Measurements from ENCODE around the gene TOP2B. TPM values are rescaled to one million over a fixed set of nuclear protein-coding genes. Genes with fewer than 3 reads are reported as not detected.
A peak's percentile ranks its signal among the peaks of the same experiment; 100 is the strongest.

The TOP2B gene
- total RNA-seq, 1 donor from 2014 or later, result 147 TPM

DNA sequence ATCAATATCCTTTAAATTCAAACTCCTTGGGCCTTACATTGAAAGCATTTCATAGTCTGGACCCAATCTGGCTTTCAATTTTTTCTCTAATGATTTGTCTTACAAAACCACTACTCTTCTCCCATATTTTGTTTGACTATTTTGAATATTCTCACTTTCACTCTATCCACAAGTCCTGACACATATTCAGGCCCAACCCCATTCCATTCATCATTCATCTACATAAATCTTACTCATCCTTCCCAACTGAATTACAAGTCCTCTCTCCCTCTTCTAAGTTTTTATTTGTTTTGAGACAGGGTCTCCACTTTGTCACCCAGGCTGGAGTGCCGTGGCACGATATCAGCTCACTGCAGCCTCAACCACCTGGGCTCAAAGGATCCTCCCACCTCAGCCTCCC, 43.6 kb downstream of the TOP2B start:
- Mint-ChIP-seq H3K4me3 (no peak overlapping the region), H3K27ac (peak overlapping the region; percentile 4), H3K36me3 (ENCODE audit: low read depth) (peaks cover 65% of the 10 kb centered on the region), H3K4me1 (peaks cover 4% of the 10 kb centered on the region), H3K27me3 (no peaks in the 10 kb centered on the region), H3K9me3 (no peaks in the 10 kb centered on the region)
- intact Hi-C loops (cut with micrococcal nuclease), result no loop called here
- no peak for DNase-seq

DNA sequence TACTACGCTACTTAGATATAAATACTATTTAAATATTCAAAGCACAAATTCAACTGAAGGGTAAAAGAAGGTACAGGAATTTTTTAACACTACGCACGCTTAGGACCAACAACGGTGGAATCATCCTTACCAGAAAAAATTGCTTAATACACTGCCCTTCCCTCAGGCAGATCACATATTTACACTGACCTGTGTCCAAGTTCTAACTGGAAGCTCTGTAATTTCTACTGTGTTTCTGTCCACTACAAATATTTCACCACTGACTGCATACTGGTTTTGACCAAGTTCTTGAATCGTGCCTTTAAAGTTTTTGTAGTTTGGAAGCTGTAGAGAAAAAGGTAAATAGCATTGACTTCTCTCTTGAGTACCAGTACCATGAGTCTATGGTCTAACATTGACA, 44.2 kb downstream of the TOP2B start:
- intact Hi-C loops (cut with micrococcal nuclease), result no loop called here
- peak overlapping the region; percentile 4 for H3K27ac Mint-ChIP-seq
- peaks cover 4% of the 10 kb centered on the region for H3K4me1 Mint-ChIP-seq
- H3K9me3 Mint-ChIP-seq, result no peaks in the 10 kb centered on the region
- H3K27me3 Mint-ChIP-seq, result no peaks in the 10 kb centered on the region
- no peak overlapping the region for H3K4me3 Mint-ChIP-seq
- H3K36me3 Mint-ChIP-seq (ENCODE audit: low read depth), result peaks cover 61% of the 10 kb centered on the region
- DNase-seq, result no peak

DNA sequence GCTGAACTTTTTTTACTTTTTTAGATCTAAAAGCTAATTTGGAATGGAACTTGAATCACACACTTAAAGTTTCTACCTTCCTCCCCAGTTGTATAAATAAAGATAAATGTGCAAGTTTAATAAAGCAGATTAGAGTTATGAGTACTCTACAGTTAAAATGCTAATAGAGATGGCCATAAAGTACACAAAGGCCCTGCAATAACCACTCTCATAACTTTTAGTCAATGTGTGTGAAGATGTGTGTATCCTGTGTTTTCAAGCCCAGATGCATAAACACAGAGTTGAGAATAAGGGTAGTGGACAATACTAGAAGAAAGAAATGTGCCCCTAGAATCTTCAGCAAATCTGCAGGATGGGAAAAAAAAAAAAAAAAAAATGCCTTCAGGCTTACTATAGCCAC, 45.3 kb downstream of the TOP2B start:
- intact Hi-C loops (cut with micrococcal nuclease), result no loop called here
- DNase-seq, result no peak
- H3K4me3 Mint-ChIP-seq, result no peak overlapping the region
- no peaks in the 10 kb centered on the region for H3K27me3 Mint-ChIP-seq
- H3K9me3 Mint-ChIP-seq, result no peaks in the 10 kb centered on the region
- H3K27ac Mint-ChIP-seq, result no peak overlapping the region
- H3K4me1 Mint-ChIP-seq, result peaks cover 4% of the 10 kb centered on the region
- peaks cover 57% of the 10 kb centered on the region for H3K36me3 Mint-ChIP-seq (ENCODE audit: low read depth)

DNA sequence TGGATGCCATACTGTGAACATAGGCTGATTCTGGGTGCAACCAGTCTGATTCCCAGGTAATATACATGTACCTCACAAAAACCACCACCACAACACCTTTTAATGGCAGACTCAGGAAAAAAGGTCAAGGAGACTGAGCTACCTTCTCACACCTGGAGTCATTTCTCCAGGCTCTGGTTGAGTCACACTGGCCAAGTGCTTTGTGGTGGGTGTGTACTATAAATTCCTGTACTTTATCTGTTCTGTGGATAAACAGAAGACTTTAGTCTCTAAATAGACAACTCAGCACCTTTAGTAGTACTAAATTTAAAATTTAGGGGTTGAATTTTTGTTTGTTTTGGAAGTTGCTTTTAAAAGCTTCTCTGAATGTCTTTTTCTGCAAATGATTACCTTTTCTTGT, 46.7 kb downstream of the TOP2B start:
- DNase-seq, result no peak
- Mint-ChIP-seq H3K36me3 (ENCODE audit: low read depth) (peaks cover 53% of the 10 kb centered on the region), H3K27me3 (no peaks in the 10 kb centered on the region), H3K4me1 (peaks cover 4% of the 10 kb centered on the region), H3K27ac (no peak overlapping the region), H3K9me3 (no peaks in the 10 kb centered on the region), H3K4me3 (no peak overlapping the region)
- intact Hi-C loops (cut with micrococcal nuclease), result no loop called here

DNA sequence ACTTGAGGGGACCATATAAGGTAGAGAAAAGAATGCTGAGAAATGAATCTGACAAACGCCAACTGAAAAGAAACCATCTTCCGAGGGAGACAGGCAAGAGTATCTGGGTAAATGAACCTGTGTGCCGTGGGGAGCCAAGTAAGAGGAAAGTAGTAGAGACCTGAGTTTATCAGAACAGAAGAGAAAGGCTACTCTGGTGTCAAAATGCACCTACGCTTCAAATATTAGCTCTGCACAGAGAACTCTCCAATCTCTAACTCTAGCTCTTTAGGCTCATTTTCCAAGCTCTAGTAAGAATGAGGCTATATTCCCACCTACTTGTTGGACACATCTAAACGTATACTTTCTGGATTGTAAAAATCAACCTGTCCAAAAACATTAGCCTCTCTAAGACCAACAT, 53.5 kb downstream of the TOP2B start:
- intact Hi-C loops (cut with micrococcal nuclease), result no loop called here
- no peak overlapping the region for H3K27ac Mint-ChIP-seq
- H3K36me3 Mint-ChIP-seq (ENCODE audit: low read depth), result peaks cover 52% of the 10 kb centered on the region

DNA sequence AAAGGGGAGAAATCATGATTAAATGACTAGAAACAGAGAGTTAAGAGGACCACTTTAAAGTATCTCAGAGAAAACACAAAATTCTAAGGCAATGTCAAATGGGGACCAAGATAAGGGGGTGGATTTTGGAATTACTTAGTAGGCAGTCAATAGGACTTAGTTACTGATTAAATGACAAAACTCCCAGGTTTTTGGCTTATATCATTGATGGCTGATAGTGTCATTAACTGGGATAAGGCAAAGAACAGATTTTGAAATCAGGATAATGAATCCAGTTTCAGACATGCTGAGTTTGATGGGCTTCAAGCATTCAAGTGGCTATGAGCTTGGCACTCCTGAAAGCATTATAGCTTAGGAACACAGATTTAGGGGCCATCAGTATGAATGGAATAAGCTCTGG, 53.9 kb downstream of the TOP2B start:
- Mint-ChIP-seq H3K36me3 (ENCODE audit: low read depth) (peaks cover 55% of the 10 kb centered on the region), H3K4me1 (peaks cover 7% of the 10 kb centered on the region), H3K27ac (no peak overlapping the region), H3K27me3 (no peaks in the 10 kb centered on the region), H3K9me3 (no peaks in the 10 kb centered on the region), H3K4me3 (no peak overlapping the region)
- no peak for DNase-seq
- intact Hi-C loops (cut with micrococcal nuclease), result no loop called here

More for the DNA sequence above, 53.5 kb downstream of the TOP2B start:
- H3K4me3 Mint-ChIP-seq, result no peak overlapping the region
- peaks cover 7% of the 10 kb centered on the region for H3K4me1 Mint-ChIP-seq
- no peak for DNase-seq
- H3K27me3 Mint-ChIP-seq, result no peaks in the 10 kb centered on the region
- H3K9me3 Mint-ChIP-seq, result no peaks in the 10 kb centered on the region

DNA sequence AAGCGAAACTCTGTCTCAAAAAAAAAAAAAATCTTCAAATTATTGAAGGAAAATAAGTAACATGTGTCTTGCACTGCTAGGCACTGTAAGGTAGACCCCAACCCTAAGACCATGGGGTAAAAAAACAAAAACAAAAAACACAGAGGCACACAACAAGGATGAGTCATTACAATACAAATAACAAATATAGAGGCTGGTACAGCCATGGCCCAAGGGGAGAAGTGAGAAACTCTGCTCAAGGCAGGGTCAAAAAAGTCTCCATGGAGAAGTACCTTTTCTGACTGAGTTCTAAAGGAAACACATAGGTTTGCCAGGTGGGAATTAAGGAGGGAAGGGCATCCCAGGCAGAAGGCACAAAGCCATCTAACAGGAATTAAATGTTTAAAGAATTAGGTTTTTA, 54.5 kb downstream of the TOP2B start:
- Mint-ChIP-seq H3K27me3 (no peaks in the 10 kb centered on the region), H3K27ac (peak overlapping the region; percentile 59), H3K9me3 (no peaks in the 10 kb centered on the region), H3K36me3 (ENCODE audit: low read depth) (peaks cover 58% of the 10 kb centered on the region), H3K4me1 (peaks cover 7% of the 10 kb centered on the region), H3K4me3 (no peak overlapping the region)
- no peak for DNase-seq
- intact Hi-C loops (cut with micrococcal nuclease), result no loop called here

DNA sequence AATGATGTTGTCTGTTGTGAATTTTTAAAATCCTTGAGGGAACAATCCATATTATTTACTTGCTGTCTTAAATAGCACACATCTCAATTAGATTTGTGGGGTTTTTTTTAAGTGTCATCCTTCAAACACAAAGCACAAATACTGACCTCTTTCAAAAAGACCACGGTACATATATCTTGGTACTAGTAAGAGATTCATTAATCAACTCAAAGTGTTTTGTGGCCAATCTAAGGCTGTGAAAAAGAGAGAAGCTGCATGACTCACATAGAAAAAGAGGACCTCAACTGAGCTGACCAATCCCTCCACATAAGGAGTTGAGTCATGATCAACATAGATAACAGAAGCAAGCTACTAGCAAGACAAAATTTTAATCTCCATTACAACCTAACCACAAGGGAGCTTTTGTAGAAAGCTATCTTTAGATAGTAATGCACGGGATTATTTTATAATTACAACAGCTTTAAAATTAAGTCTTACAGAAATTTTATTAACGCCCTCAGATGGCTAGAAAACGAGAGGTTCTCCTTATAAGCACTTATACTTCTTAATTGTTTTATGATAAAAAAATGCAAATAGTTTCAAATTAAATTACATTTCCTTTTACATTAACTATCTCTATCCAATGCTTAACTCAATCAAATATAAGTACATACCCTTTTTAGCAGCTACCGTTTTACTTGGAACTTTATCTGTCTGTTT, 60.5 kb downstream of the TOP2B start:
- H3K27ac Mint-ChIP-seq, result no peak overlapping the region
- peaks cover 3% of the 10 kb centered on the region for H3K4me1 Mint-ChIP-seq
- H3K4me3 Mint-ChIP-seq, result no peak overlapping the region
- H3K9me3 Mint-ChIP-seq, result no peaks in the 10 kb centered on the region
- H3K27me3 Mint-ChIP-seq, result no peaks in the 10 kb centered on the region
- intact Hi-C loops (cut with micrococcal nuclease), result no loop called here
- H3K36me3 Mint-ChIP-seq (ENCODE audit: low read depth), result peaks cover 57% of the 10 kb centered on the region
- no peak for DNase-seq

DNA sequence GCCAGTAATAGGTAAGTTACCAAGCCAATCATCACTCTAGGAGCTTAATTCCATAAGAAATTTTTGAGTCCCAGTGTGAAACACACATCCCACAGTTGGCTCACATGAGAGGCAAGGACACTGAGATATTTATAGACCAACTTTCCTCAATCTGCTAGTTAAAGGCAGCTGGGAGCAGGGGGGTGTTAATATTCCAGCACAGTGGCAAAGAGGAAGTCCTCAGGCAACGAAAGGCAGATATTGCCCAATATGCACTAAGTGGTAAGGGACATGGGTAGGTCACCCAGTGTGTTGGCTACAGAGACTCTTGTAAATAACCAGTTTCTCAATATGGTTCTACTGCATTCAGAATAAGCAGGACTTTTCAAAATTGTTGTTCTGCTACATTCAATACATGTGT, 61.0 kb downstream of the TOP2B start:
- Mint-ChIP-seq H3K4me3 (no peak overlapping the region), H3K36me3 (ENCODE audit: low read depth) (peaks cover 61% of the 10 kb centered on the region), H3K27ac (no peak overlapping the region), H3K4me1 (peaks cover 3% of the 10 kb centered on the region), H3K27me3 (no peaks in the 10 kb centered on the region), H3K9me3 (no peaks in the 10 kb centered on the region)
- intact Hi-C loops (cut with micrococcal nuclease), result no loop called here
- no peak for DNase-seq

DNA sequence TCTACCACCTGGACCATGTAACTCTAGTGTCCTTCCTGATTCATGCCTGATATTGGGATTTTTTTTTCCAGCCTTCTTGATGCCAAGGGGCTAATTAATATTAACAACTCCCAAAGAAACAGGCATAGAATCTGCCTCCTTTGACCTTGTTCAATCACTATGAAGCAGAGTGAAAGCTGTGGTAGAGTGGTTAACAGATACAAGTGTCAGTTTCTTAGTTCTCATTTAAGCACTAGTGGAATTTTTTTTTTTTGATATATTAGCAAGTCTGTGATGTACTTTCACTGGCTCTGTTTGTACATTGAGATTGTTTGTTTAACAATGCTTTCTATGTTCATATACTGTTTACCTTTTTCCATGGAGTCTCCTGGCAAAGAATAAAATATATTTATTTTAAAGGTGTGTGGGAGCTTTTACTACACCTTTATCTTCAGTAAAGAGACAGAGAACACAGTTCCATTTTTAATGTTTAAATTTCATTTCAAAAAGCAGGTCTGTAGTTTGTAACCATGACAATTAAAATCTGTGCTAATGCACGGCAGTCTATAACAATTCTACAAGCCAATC, 67.1 kb downstream of the TOP2B start:
- Mint-ChIP-seq H3K27me3 (no peaks in the 10 kb centered on the region), H3K36me3 (ENCODE audit: low read depth) (peaks cover 36% of the 10 kb centered on the region), H3K4me1 (no peaks in the 10 kb centered on the region), H3K4me3 (no peak overlapping the region), H3K9me3 (no peaks in the 10 kb centered on the region), H3K27ac (no peak overlapping the region)
- DNase-seq, result no peak
- intact Hi-C loops (cut with micrococcal nuclease), result loop anchor here (10.0 kb wide), 1 partner anchor 823 kb away; no protein-coding TSS in a partner anchor

DNA sequence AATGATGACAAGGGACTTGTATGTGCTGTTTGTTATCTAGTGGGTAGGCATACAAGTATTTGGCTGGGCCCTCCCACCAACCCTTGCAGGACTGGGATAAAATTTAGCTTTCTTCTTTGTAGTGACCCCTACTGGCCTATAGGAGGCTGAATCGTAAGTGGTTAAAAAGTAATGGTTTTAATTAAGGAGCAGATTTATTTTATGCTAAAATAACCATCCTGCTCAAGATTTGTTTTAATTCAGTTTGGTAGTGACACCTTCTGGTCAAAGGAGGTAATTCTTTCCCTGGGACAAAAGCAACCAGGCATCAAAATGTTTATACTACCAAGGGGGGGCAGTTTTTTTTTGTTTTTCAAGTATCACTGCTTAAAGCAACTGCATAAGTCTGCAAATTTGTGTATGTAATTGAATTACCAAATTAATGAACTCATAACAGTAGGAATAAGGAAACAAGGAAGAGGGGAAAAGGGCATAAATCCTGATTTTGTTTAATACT, 70.7 kb downstream of the TOP2B start:
- peak; percentile 70 for DNase-seq
- intact Hi-C loops (cut with micrococcal nuclease), result loop anchor here (5.0 to 10.0 kb wide), 2 partner anchors 819 to 912 kb away; no protein-coding TSS in a partner anchor
- Mint-ChIP-seq H3K36me3 (ENCODE audit: low read depth) (peaks cover 16% of the 10 kb centered on the region), H3K4me3 (no peak overlapping the region), H3K27me3 (no peaks in the 10 kb centered on the region), H3K9me3 (no peaks in the 10 kb centered on the region), H3K27ac (no peak overlapping the region), H3K4me1 (no peaks in the 10 kb centered on the region)

DNA sequence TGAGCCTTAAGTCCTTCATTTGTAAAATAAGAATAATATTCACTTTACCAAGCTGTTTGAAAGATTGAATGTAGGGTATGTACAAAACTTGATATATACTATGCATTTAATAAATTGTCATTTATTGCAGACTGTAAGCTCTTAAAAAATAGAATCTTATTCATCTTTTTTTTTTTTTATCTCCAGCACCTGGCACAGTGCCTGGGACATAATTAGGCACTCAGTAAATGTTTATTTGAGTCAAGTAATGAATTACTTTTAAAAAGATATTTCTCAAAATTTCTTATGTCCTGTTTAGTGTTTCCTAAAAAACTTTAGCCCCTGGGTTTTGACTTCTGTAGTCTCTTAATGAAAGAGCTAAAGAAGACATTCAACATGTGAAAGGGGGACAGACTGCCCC, 71.7 kb downstream of the TOP2B start:
- no peaks in the 10 kb centered on the region for H3K27me3 Mint-ChIP-seq
- no peak overlapping the region for H3K27ac Mint-ChIP-seq
- peaks cover 1% of the 10 kb centered on the region for H3K4me1 Mint-ChIP-seq
- no peak overlapping the region for H3K4me3 Mint-ChIP-seq
- intact Hi-C loops (cut with micrococcal nuclease), result loop anchor here (5.0 to 10.0 kb wide), 2 partner anchors 818 to 911 kb away; no protein-coding TSS in a partner anchor
- H3K9me3 Mint-ChIP-seq, result no peaks in the 10 kb centered on the region
- H3K36me3 Mint-ChIP-seq (ENCODE audit: low read depth), result peaks cover 11% of the 10 kb centered on the region
- DNase-seq, result no peak

DNA sequence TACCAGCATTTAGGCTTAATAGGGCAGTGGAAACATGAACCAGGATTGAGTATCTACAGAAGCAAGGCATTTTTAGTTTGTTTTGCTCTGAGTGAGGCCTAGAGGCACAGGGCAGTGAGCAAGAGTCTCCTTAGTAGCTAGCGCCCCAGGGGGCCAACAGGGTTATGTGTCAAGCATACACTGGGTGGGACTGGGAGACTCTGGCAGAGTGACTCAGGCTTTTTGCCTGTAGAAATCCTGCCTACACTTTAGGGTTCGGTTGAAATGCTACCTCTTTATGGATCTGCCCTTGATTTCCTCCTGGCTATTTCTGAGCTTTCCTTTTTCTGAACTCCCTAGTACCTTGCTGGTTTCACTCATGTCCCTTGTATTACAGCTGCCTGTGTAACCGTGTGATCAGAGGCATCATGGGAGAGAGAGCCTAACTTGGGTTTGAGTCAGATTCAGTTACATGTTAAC, 72.2 kb downstream of the TOP2B start:
- H3K36me3 Mint-ChIP-seq (ENCODE audit: low read depth), result peaks cover 7% of the 10 kb centered on the region
- no peaks in the 10 kb centered on the region for H3K27me3 Mint-ChIP-seq
- no peaks in the 10 kb centered on the region for H3K9me3 Mint-ChIP-seq
- H3K4me1 Mint-ChIP-seq, result peaks cover 1% of the 10 kb centered on the region
- H3K4me3 Mint-ChIP-seq, result no peak overlapping the region
- intact Hi-C loops (cut with micrococcal nuclease), result loop anchor here (5.0 to 10.0 kb wide), 2 partner anchors 818 to 910 kb away; no protein-coding TSS in a partner anchor
- peak; percentile 49 for DNase-seq
- no peak overlapping the region for H3K27ac Mint-ChIP-seq

DNA sequence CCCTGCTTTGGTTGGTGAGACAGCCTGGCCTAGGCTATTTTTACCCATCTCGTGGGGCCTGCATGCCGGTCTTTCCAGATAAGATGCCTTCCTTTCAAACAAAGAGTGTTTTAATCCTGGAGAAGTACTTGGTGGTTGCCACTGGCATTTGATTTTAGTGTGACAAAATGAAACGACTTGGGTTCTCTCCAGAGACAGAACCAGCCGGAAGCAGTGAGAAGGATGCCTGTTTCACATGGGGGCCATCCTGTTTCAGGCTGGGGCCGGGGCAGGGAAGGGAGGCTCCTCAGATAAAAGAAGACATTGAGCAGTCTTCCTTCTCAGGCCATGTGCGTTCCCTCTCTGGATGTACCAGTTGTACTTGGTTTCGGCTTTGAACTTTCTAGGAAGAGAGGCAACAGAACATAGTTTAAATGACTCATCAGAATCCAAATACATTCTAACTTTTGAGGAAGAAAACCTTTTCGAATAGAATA, 74.9 kb downstream of the TOP2B start:
- no peak for DNase-seq
- H3K4me3 Mint-ChIP-seq, result no peak overlapping the region
- no peaks in the 10 kb centered on the region for H3K36me3 Mint-ChIP-seq (ENCODE audit: low read depth)
- intact Hi-C loops (cut with micrococcal nuclease), result loop anchor here (5.0 to 10.0 kb wide), 2 partner anchors 815 to 908 kb away; no protein-coding TSS in a partner anchor
- H3K9me3 Mint-ChIP-seq, result no peaks in the 10 kb centered on the region
- no peaks in the 10 kb centered on the region for H3K27me3 Mint-ChIP-seq
- peaks cover 1% of the 10 kb centered on the region for H3K4me1 Mint-ChIP-seq
- no peak overlapping the region for H3K27ac Mint-ChIP-seq

All from activated CD4-positive, alpha-beta T cell treated with anti-CD3 and anti-CD28 coated beads, Interleukin-2, amount 10 ng/mL, durations not matched to agents 24 days and 14 days (primary cell).